Stimulated activated CD8-positive, alpha-beta memory T cell treated with anti-CD3 and anti-CD28 coated beads, Interleukin-4, amount 100 ng/mL, for 4 hours (primary cell): ENCODE data around the gene S100A6.

Experiments used
- DNase-seq, 2 donors: peaks; one replicate each; pipeline ENCODE4 v3.0.0-alpha.2; 2020; ENCODE audit warnings: low read depth in 2 of 2, low spot score in 1 of 2

Gene S100A6

GRCh38 chr1:153545067-153546055 is 9.6 kb upstream of the S100A6 start, which contains the start of gene S100A4:
S100A4 (minus strand) TSS chr1:153545806; CDS start chr1:153544794, 1,012 bp downstream.
- peak; percentile 74 to 78 for DNase-seq

DNA sequence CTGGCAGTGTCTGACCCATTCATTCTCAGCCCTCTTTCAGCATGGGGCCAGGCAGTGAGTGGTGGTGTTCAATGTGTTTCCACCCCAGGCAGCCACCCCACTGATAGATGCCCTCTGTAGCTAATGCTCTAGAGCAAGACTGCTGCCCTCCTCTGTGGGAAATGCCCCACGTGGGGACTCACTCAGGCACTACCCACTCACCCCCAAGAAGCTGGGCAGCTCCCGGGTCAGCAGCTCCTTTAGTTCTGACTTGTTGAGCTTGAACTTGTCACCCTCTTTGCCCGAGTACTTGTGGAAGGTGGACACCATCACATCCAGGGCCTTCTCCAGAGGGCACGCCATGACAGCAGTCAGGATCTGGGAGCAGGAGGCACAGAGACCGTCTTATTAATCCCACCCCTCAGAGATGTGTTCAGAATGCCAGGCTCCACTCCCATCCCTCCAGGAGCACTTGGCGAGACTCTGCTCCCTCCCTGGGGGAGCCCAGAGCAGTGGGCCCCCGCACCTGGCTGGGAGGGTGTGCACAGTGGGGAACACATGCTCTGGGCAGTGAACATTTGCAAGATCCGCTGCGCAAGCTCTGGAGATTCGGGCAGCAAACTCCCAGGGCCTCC is 8.8 kb upstream of the S100A6 start:
- DNase-seq = no peak

GRCh38 chr1:153543736-153544135 is 7.9 kb upstream of the S100A6 start:
- DNase-seq = no peak

- no peak for DNase-seq
These were observed 7.3 kb upstream of the S100A6 start for GRCh38 chr1:153542956-153543711.

DNA sequence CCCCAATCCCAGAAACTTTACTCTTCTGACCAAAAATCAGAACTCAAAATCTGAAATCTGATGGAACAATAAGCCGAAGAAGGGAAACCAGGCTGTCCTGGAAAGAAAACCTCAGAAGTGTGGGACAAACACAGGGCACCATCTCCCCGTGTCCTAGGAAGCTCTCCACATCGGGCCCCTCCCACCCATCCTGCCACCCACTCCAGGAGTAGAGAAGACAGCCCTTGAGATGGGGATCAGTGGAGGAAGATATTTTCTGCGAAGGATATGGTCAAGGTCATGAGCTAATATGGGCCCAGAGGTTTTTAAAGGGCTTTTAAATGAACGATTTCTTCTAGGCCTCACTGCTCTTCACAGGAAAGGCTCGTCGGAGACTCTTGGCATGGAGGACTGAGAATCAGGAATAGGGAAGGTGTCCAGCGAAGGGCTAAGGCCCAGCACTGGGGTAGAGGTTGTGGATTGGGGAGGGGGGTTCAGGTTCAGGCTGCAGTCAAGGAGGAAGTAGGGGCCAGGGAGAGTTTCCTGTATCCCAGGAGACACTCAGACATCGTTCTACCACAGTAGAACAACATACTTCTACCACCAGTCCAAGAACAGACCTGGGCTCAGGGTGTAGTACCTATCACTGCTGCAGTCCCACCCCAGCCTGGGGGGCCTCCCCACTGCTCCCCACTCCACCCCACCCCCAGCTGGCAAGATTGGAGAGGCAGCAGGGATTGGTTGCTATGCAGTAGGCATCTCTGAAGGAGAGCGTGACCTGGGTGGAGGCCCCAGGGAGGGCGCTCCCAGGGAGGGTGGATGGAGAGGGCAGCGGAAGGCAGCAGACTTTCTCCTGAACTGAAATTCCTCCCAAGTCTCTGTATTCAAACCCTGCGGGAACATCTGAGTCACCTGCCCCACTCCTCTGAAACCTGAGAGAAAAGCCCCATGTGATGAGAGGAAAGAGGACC is 6.1 kb upstream of the S100A6 start:
- DNase-seq = no peak

- DNase-seq = peak in 1 of 2 donors; percentile 40
These were observed 4.9 kb upstream of the S100A6 start, which contains the start of gene S100A5 for GRCh38 chr1:153540394-153541361. S100A5 (minus strand) TSS chr1:153540934; CDS start chr1:153540191, 743 bp downstream.

DNA sequence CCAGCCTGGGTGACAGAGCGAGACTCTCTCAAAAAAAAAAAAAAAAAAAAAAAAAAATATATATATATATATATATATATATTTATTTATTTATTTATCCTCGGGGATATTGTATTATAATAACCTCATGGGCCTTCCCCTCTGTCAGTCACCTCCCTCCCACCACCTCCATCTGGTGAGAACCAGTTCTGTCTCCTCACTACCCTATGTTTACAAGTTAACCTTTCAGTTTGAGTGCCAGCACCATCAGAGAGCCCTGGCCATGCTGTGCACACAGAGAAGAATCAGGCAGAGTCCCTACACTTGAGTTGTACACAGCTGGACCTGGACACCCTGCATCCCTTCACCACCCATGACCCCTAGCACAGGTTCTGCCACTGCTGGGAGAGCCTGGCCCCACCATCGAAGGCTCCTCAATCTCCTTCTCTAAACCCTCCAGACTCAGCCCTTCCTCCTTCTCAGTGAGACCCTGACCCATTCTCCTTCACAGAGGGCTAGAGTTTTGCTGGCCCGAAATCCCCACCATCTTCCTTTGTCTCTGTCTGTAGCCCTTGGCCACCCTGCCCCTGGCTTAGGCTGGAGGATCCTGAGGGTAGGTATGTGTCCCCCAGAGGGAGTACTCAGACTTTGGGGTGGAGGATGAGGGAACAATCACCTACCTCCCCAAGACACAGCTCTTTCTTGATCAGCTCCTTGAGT is 3.8 kb upstream of the S100A6 start:
- no peak for DNase-seq

DNA sequence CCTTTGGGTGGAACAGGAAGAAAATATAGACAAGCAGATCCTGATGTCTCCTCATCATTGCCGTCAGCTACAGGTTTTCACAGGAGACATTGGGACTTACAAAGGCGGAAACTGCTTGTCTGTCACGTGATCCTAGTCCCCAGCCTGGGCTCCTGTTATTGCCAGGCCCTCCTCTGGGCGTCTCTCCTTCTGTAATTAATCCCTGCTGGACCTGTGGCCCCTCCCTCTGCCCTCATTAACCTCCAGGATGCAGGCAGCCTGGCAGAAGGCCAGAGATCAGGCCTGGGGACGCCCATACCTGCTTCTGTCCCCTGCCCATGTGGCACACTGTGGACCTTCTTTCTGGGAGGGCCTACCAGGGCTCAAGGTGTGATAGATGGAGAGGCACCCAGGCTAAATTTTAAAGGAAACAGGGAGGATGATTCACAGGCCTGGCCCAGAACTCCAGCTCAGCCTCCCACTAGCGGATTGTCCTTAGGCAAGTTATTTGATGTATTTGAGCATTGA is 2.6 kb upstream of the S100A6 start:
- DNase-seq = no peak

GRCh38 chr1:153537376-153537730 is 1.6 kb upstream of the S100A6 start:
- DNase-seq = no peak

GRCh38 chr1:153536671-153537375 is 1.0 kb upstream of the S100A6 start:
- DNase-seq = no peak

DNA sequence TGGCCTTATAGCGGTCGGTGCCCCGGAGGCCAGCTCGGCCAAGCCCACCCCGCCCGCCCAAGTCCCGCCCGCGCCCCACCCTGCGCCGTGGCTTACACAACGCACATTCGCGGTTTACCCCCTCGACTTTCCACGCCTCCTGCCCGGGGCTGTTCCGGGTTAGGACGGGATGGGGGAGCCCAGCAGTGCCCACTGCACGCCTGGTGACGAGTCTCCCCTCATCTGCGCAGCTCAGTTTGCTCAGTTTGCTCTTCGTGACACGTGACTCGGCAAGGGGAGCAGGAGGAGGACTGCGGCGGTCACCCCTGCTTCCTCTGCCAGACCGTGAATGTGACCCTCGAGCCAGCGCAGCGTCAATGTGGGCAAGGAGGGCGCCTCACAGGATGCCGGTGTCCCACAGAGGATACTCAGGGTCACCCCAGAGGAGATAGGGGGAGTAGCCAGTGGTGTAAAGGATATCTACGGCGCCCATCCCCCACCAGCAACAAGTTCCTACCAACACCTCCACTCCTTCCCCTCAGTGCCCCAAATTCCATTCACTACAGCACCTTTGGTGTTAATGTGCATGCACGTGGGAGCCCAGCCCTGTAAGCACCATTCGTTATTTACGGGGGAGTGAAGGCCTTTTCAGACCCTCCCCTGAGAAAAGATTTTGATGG is 350 bp upstream of the S100A6 start:
- DNase-seq = peak; percentile 60 to 76

DNA sequence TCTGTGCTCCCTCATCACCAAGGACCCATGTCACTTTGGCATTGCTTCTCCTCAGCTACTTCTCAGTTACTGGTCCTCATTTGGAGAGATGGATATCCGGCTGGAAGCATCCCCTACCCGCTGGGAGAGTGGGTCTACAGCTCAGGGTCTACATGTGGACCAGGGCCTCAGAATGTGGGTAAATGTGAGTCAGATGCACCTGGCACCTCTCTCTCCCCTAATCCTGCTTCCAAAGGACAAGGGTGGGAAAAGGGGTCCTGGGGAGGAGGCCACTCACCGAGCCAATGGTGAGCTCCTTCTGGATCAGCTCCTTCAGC is 908 bp downstream of the S100A6 start:
- DNase-seq = no peak

DNA sequence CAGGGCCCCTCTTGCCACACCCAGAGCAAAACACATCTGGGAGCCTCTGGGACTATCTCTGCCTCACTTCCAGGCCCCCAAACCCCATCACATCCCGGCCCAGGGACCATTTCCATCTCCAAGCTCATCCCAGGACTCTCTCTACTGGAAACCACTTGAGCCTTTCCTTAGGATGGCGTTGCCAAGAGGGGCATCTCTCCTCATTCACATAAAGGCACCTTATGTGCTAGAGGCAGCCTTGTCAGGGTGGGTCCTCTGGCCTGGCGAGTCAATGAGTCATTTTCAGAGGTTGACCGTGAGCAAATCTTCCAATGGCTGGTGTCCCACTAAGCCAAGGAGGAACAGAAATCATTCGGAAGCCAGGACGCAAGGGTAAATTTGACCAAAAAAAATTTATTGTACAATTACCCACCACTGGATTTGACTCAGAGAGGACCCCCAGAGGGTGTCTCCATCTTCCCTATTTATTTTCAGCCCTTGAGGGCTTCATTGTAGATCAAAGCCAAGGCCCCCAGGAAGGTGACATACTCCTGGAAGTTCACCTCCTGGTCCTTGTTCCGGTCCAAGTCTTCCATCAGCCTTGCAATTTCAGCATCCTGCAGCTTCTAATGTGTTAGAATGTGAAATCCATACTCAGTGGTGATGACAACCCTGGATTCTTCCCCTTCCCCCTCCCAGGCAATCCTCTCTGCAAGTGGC is 1.4 kb downstream of the S100A6 start:
- no peak for DNase-seq

DNA sequence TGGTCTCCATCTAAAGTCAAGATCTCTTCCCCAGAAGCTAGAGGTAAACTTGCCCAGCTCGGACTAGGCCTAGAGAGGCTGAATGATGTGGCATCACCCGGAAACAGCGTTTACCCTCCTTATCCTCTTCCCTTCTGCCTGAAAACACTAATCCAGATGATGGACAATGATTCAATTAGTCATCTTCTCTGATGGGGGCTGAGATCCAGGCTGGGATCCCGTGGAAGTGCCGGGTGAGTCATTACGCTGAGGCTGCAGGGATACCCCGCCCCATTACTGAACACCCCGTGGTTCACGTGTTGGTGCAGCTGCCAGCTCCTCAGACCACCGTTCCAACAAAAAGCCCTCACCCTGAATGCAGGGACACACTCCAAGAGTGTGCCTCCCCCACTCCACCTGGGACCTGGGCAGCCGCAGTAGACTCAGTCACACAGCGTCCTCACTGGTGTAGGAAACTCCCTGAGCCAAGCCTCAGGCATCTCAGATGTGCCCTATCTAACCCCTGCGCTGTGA is 2.0 kb downstream of the S100A6 start:
- no peak for DNase-seq

DNA sequence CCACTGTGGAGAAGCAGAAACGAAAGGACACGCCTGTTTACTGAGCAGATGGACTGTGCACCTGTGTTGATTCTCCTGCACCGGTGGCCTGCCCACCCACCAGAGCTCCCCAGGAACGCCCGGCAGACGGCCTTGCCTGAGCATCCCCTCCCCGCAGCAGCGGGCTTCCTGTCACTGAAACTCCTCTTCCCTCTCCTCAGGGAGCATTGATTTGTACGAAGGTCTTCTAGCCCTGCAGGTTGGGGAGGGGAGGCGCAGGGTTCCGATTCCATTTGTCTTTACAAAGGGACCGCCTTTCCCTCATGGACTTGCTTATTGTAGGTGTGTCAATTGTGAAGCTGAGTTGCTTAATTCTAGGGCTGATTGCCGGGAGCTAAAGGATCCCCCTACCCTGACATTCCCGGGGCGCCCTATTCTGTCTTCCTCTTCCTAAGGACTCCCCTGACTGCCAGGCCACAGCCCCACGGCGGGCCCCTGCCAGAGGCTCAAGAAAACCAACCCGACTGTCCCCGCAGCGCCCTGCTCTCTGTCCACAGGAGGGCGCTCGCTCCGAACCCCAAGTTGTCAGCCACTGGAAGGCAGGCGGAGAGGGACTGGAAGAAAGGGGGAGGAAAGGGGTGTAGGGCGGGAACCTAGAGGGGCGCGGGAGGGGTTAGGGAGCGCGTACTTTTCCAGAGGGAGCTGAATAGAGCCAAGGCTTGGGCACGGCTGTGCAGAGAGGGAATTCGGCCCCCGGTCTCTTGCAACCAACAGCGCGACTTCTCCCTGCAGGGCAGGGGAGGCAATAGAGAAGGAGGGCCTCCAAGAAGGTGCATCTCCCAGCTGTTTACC is 2.8 kb downstream of the S100A6 start:
- peak; percentile 27 to 58 for DNase-seq

GRCh38 chr1:153532181-153532580 is 3.6 kb downstream of the S100A6 start:
- no peak for DNase-seq
